Small intestine (tissue), 7 donors: ENCODE measurements around the gene HCAR2. TPM values are rescaled to one million over a fixed set of nuclear protein-coding genes. Genes with fewer than 3 reads are reported as not detected.
"Not testable (repeated sequence)": the region's sequence is repeated elsewhere in the genome, so short reads cannot be mapped to it uniquely, and the experiment has no call there.

Source experiments
- DNase-seq, 2 donors: peaks; one replicate each; pipeline versions ENCODE4 v3.0.0 to v3.0.0-alpha.2; 2013
- FAIRE-seq: peaks from 2 replicates; lab custom pipeline; 2012; peaks lifted over from hg19 to GRCh38; lab: Jason Lieb, UNC
- H3K27ac ChIP-seq, 3 donors: one replicate each; pipeline ENCODE4 v1.5.1; 2013; ENCODE audit warnings: low read length in 2 of 3, mild to moderate bottlenecking in 2 of 3, control low read depth in 1 of 3, inconsistent platforms in 1 of 3, low read depth in 1 of 3, moderate library complexity in 1 of 3
- H3K27me3 ChIP-seq, 3 donors: one replicate each; pipeline ENCODE4 v1.6.1; 2013; ENCODE audit warnings: low read length in 3 of 3, inconsistent platforms in 1 of 3; ENCODE audit not compliant: control insufficient read depth in 3 of 3, insufficient read depth in 3 of 3
- H3K36me3 ChIP-seq, 3 donors: one replicate each; pipeline ENCODE4 v1.6.1; 2013; ENCODE audit warnings: low read length in 3 of 3, inconsistent platforms in 1 of 3, low read depth in 1 of 3, mild to moderate bottlenecking in 1 of 3, moderate library complexity in 1 of 3; ENCODE audit not compliant: control insufficient read depth in 3 of 3, insufficient read depth in 2 of 3
- H3K4me1 ChIP-seq, 3 donors: one replicate each; pipeline ENCODE4 v1.6.1; 2013; ENCODE audit warnings: low read length in 2 of 3, inconsistent platforms in 1 of 3, low read depth in 1 of 3, mild to moderate bottlenecking in 1 of 3, moderate library complexity in 1 of 3; ENCODE audit not compliant: control insufficient read depth in 3 of 3, insufficient read depth in 2 of 3
- H3K4me3 ChIP-seq, 3 donors: one replicate each; pipeline ENCODE4 v1.5.1; 2013; ENCODE audit warnings: low read length in 3 of 3, control low read depth in 1 of 3, inconsistent platforms in 1 of 3, low read depth in 1 of 3, mild to moderate bottlenecking in 1 of 3, moderate library complexity in 1 of 3
- H3K9me3 ChIP-seq, 2 donors: one replicate each; pipeline ENCODE4 v1.6.1; 2013; ENCODE audit warnings: low read depth in 1 of 2, low read length in 1 of 2; ENCODE audit not compliant: control insufficient read depth in 2 of 2, insufficient read depth in 1 of 2
- WGBS, 3 donors: extraction: QIAGEN DNeasy Blood & Tissue Kit; methylation state at CpG; one replicate each; pipeline ENCODE4 v1.1.7; 2013; 5-methylcytosine and 5-hydroxymethylcytosine counted together
- polyA plus RNA-seq, 4 donors: library from polyadenylated mRNA; stranded (reverse) in 3 of 4; unstranded in 1 of 4; fragments of 200-250 nt in 3 of 4; fragments of 120-200 nt in 1 of 4; gene quantifications; one replicate each; pipeline versions ENCODE4 v1.2.1 to v1.2.3, GENCODE V29; 2013
- donor health status: healthy with polysubstance abuse.
- donor health status: control.
- donor health status: control.
- donor health status: Bipolar disorder and iron deficiency.
- donor health status: healthy.

The HCAR2 gene
- polyA plus RNA-seq, 4 donors = 0.52 to 1.8 TPM; not detected in 2

- DNase-seq (no peak), FAIRE-seq (no peak)
- Histone ChIP-seq H3K27ac (no peak overlapping the region), H3K27me3 (no peaks in the 10 kb centered on the region), H3K4me3 (no peak overlapping the region), H3K9me3 (no peaks in the 10 kb centered on the region), H3K4me1 (peaks cover 0 to 22% (median 0%) of the 10 kb centered on the region in 3 donors), H3K36me3 (no peaks in the 10 kb centered on the region)
- 86 to 89% (median 88%) methylated on average over 12 of the region's 12 CpGs for WGBS, 3 donors
Measured at GRCh38 chr12:122724641-122725243, 21.6 kb upstream of the HCAR2 start.

- H3K36me3 ChIP-seq = no peaks in the 10 kb centered on the region
- H3K27ac ChIP-seq = no peak overlapping the region
- H3K9me3 ChIP-seq = no peaks in the 10 kb centered on the region
- FAIRE-seq (no peak), DNase-seq (no peak)
- peaks cover 0 to 22% (median 0%) of the 10 kb centered on the region in 3 donors for H3K4me1 ChIP-seq
- no peak overlapping the region for H3K4me3 ChIP-seq
- 56 to 81% (median 76%) methylated on average over 1 of the region's 1 CpG for WGBS, 3 donors
- H3K27me3 ChIP-seq = no peaks in the 10 kb centered on the region
Measured at GRCh38 chr12:122722387-122722786, 19.2 kb upstream of the HCAR2 start.

GRCh38 chr12:122721057-122721545 is 17.9 kb upstream of the HCAR2 start:
- Histone ChIP-seq H3K27me3 (no peaks in the 10 kb centered on the region), H3K4me1 (peaks cover 0 to 18% (median 0%) of the 10 kb centered on the region in 3 donors), H3K27ac (peak overlapping the region in 1 of 3 donors; percentile 36), H3K9me3 (no peaks in the 10 kb centered on the region), H3K4me3 (no peak overlapping the region), H3K36me3 (no peaks in the 10 kb centered on the region)
- WGBS, 3 donors = 23 to 48% (median 34%) methylated on average over 11 of the region's 11 CpGs
- DNase-seq (peak; percentile 78 to 85), FAIRE-seq (no peak)

DNA sequence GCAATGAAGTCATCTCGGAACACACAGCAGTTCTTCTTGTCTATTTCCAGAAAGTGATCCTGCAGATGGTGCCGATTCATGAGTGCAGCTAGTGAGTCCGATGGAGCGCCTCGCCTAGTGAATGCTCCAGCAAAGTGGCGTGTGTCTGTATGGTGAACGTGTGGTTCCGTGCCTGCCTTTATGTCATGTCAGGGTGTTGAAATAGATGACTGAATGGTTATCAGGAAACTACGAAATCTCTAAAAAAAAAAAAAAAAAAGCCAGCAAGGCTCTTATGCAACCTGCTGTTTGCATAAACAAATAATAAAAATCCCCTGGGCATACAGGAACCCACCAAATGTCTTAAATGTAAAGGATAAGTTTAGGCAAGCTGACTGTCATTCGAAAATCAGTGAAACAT is 13.5 kb upstream of the HCAR2 start, which contains the start of gene HCAR3:
HCAR3 (minus strand) TSS at position 154 of the 400 bp plus-strand sequence; CDS start at position 80, 74 bp downstream.
- not testable (repeated sequence) for DNase-seq, H3K27me3 ChIP-seq, H3K4me3 ChIP-seq, H3K36me3 ChIP-seq, H3K27ac ChIP-seq, FAIRE-seq, H3K9me3 ChIP-seq
- peaks cover 0 to 13% (median 0%) of the 10 kb centered on the region in 3 donors for H3K4me1 ChIP-seq
- 78 to 86% (median 82%) methylated on average over 10 of the region's 10 CpGs for WGBS, 3 donors

DNA sequence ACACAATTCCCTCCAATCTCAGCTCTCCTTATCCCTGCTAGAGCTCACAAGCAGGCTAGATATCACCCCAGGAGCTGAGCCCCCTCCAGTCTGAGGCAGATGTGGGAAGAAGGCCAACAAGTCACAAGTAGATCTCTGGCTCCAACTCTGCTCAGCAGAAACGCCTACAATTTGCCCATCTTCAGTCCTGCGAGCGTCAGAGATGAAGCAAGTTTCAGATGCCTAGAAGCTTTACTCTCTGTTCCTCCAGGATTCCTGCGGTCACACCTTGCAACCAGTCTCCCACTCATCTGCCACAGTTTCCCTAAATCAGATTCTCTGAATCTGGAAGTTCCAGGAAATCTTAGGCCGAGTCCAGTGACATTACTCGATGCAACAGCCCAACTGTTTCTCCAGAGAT is 12.1 kb upstream of the HCAR2 start:
- H3K4me3 ChIP-seq, H3K27me3 ChIP-seq, FAIRE-seq, H3K27ac ChIP-seq, H3K36me3 ChIP-seq, H3K9me3 ChIP-seq, H3K4me1 ChIP-seq, DNase-seq: not testable (repeated sequence)
- WGBS, 3 donors = 66 to 87% (median 84%) methylated on average over 6 of the region's 6 CpGs

DNA sequence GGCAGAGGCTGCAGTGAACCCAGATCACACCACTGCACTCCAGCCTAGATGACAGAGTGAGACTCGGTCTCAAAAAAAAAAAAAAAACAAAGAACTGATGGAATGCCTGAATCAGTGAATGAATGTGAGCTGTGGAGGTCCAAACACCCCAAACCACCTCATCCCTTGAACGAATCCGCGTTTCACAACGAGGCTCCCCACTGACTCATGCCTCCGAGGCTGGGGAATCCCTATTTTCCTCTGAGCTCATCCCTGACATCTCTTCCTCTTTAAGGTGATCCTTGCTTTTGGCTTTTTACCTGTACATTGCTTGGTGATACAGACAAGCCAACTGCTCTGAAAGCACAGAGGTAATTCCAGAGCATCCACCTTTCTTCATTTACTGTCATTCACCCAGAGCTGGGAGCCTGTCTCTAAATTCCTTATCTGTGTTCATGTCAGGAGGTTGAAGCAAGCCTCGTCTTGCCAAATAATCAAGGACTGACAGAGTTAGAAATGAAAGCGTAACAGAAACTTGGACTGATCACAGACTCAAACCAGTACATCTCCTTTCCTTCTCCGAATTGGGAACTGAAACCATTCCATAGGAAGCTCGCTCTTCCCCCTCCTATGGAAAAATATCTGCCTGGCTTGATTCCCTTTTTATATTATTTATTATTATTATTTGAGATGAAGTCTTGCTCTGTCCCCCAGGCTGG is 10.5 kb upstream of the HCAR2 start:
- not testable (repeated sequence) for H3K4me3 ChIP-seq, FAIRE-seq, DNase-seq, H3K27me3 ChIP-seq, H3K4me1 ChIP-seq, H3K9me3 ChIP-seq, H3K36me3 ChIP-seq, H3K27ac ChIP-seq
- 38 to 47% (median 46%) methylated on average over 2 to 3 of the region's 10 CpGs for WGBS, 3 donors

GRCh38 chr12:122711266-122711665 is 8.1 kb upstream of the HCAR2 start:
- H3K36me3 ChIP-seq, H3K27me3 ChIP-seq, H3K9me3 ChIP-seq, DNase-seq, H3K27ac ChIP-seq, FAIRE-seq, H3K4me1 ChIP-seq, H3K4me3 ChIP-seq: not testable (repeated sequence)
- WGBS, 3 donors = 73 to 90% (median 87%) methylated on average over 1 of the region's 1 CpG

DNA sequence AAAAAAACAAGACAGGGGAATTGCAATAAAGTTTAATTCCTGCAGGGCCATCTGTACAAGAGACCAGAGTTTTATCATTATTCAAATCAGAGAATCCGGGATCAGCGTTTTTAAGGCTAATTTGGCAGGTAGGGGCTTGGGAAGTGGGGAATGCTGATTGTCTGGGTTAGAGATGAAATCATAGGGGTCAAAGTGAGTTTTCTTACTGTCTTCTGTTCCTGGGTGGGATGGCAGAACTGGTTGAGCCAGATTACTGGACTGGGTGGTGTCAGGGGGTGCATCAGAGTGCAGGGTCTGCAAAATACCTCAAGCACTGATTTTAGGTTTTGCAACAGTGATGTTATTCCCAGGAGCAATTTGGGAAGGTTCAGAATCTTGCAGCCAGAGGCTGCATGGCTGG is 7.2 kb upstream of the HCAR2 start:
- H3K4me1 ChIP-seq, DNase-seq, FAIRE-seq, H3K9me3 ChIP-seq, H3K36me3 ChIP-seq, H3K4me3 ChIP-seq, H3K27ac ChIP-seq, H3K27me3 ChIP-seq: not testable (repeated sequence)
- 30 to 70% (median 47%) methylated on average over 2 of the region's 2 CpGs for WGBS, 3 donors
